Body of pancreas (tissue), 4 donors: ENCODE results near the gene THSD7B. TPM values are rescaled to one million over a fixed set of nuclear protein-coding genes. Genes with fewer than 3 reads are reported as not detected.

Experiments used
- ATAC-seq: fragments of 150-250 bp; one replicate; pipeline ENCODE4 v1.9.1; 2016
- DNase-seq, 4 donors: peaks; one replicate each; pipeline ENCODE4 v3.0.0-alpha.2; 2019
- H3K27ac ChIP-seq, 4 donors: fragments of 200-600 bp; sonication (generic); 1 replicate in 3 of 4; 2 replicates in 1 of 4; pipeline versions ENCODE4 v1.5.1 to v1.6.1; 2016 to 2019; ENCODE audit warnings: mild to moderate bottlenecking in 1 of 4, mixed read lengths in 1 of 4, moderate library complexity in 1 of 4
- H3K27me3 ChIP-seq, 2 donors: fragments of 200-600 bp; sonication (generic); one replicate each; pipeline ENCODE4 v1.6.0; 2016; ENCODE audit warnings: mild to moderate bottlenecking in 1 of 2
- H3K36me3 ChIP-seq, 2 donors: fragments of 200-600 bp; sonication (generic); replicated peaks in 1 of 2; 2 replicates each; pipeline ENCODE4 v1.5.1; 2016; ENCODE audit warnings: low read depth in 2 of 2; ENCODE audit not compliant: insufficient read depth in 1 of 2
- H3K4me1 ChIP-seq: fragments of 200-600 bp; sonication (generic); one replicate; pipeline ENCODE4 v1.6.0; 2016
- H3K4me3 ChIP-seq, 2 donors: fragments of 200-600 bp; sonication (generic); 1 replicate in 1 of 2; 2 replicates in 1 of 2; pipeline ENCODE4 v1.5.1; 2016 to 2019
- H3K9me3 ChIP-seq, 3 donors: fragments of 200-600 bp; sonication (generic); 1 replicate in 2 of 3; 2 replicates in 1 of 3; pipeline ENCODE4 v1.5.1; 2016
- CTCF ChIP-seq, 7 experiments: fragments of 450-650 bp in 4 of 7; fragments of 200-600 bp in 3 of 7; sonication (generic) in 3 of 7; IDR thresholded peaks; one replicate each; pipeline ENCODE4 v1.5.1; 2016 to 2019; ENCODE audit warnings: antibody characterized with exemption in 7 of 7
- POLR2A ChIP-seq, 3 donors: fragments of 450-650 bp; IDR thresholded peaks; one replicate each; pipeline ENCODE4 v1.6.1; 2016; ENCODE audit warnings: antibody characterized with exemption in 3 of 3, mild to moderate bottlenecking in 2 of 3
- WGBS, 2 donors: methylation state at CpG; one replicate each; pipeline ENCODE4 v1.1.5; 2017; 5-methylcytosine and 5-hydroxymethylcytosine counted together
- intact Hi-C: fragments of 100-400 bp; cut with DNase I; formaldehyde crosslinking; loops from one replicate; pipeline ENCODE4 v1.15.1; 2023
- total RNA-seq, 2 donors: library from RNA; depleted of rRNA; stranded (reverse); fragments of >200 nt; gene quantifications; one replicate each; pipeline ENCODE4 v1.1.0, GENCODE V29; 2016

The THSD7B gene
- total RNA-seq, 2 donors from 2014 or later: 0.26 to 0.33 TPM

GRCh38 chr2:136894007-136894634 is 128.8 kb downstream of the THSD7B start:
- Histone ChIP-seq H3K4me1 (no peaks in the 10 kb centered on the region), H3K27ac (no peak overlapping the region), H3K36me3 (no peaks in the 10 kb centered on the region), H3K27me3 (no peaks in the 10 kb centered on the region), H3K9me3 (no peaks in the 10 kb centered on the region), H3K4me3 (no peak overlapping the region)
- DNase-seq (no peak), ATAC-seq (no peak)
- intact Hi-C loops: no loop called here
- no peak for TF ChIP-seq CTCF (IDR thresholded peaks at IDR 0.05)
- TF ChIP-seq POLR2A (IDR thresholded peaks at IDR 0.05): no peak
- 65 to 74% methylated on average over 2 of the region's 2 CpGs for WGBS, 2 donors

- H3K4me3 ChIP-seq: no peak overlapping the region
- no peaks in the 10 kb centered on the region for H3K27me3 ChIP-seq
- 25 to 30% methylated on average over 4 of the region's 4 CpGs for WGBS, 2 donors
- intact Hi-C loops: no loop called here
- no peak overlapping the region for H3K27ac ChIP-seq
- no peak for ATAC-seq
- H3K9me3 ChIP-seq: no peaks in the 10 kb centered on the region
- TF ChIP-seq POLR2A (IDR thresholded peaks at IDR 0.05) (no peak), CTCF (IDR thresholded peaks at IDR 0.05) (no peak)
- no peaks in the 10 kb centered on the region for H3K4me1 ChIP-seq
- no peaks in the 10 kb centered on the region for H3K36me3 ChIP-seq
- DNase-seq: no peak
These were observed 136.4 kb downstream of the THSD7B start for GRCh38 chr2:136901732-136902131.

GRCh38 chr2:136905779-136906178 is 140.4 kb downstream of the THSD7B start:
- ATAC-seq: no peak
- H3K27ac ChIP-seq: no peak overlapping the region
- H3K4me3 ChIP-seq: no peak overlapping the region
- no peaks in the 10 kb centered on the region for H3K4me1 ChIP-seq
- TF ChIP-seq POLR2A (IDR thresholded peaks at IDR 0.05): no peak
- no peak for TF ChIP-seq CTCF (IDR thresholded peaks at IDR 0.05)
- 37 to 42% methylated on average over 2 of the region's 2 CpGs for WGBS, 2 donors
- no peaks in the 10 kb centered on the region for H3K27me3 ChIP-seq
- intact Hi-C loops: no loop called here
- DNase-seq: no peak
- H3K36me3 ChIP-seq: no peaks in the 10 kb centered on the region
- no peaks in the 10 kb centered on the region for H3K9me3 ChIP-seq

- H3K27ac ChIP-seq: no peak overlapping the region
- no peak overlapping the region for H3K4me3 ChIP-seq
- DNase-seq (no peak), ATAC-seq (no peak)
- H3K9me3 ChIP-seq: no peaks in the 10 kb centered on the region
- H3K4me1 ChIP-seq: no peaks in the 10 kb centered on the region
- no peaks in the 10 kb centered on the region for H3K36me3 ChIP-seq
- TF ChIP-seq POLR2A (IDR thresholded peaks at IDR 0.05) (no peak), CTCF (IDR thresholded peaks at IDR 0.05) (no peak)
- H3K27me3 ChIP-seq: no peaks in the 10 kb centered on the region
- 7 to 13% methylated on average over 1 of the region's 1 CpG for WGBS, 2 donors
- intact Hi-C loops: no loop called here
These were observed 144.4 kb downstream of the THSD7B start for GRCh38 chr2:136909777-136910176.

GRCh38 chr2:136916131-136916530 is 150.8 kb downstream of the THSD7B start:
- DNase-seq (no peak), ATAC-seq (no peak)
- H3K27me3 ChIP-seq: no peaks in the 10 kb centered on the region
- WGBS, 2 donors: 43 to 58% methylated on average over 2 of the region's 2 CpGs
- no peak for TF ChIP-seq CTCF (IDR thresholded peaks at IDR 0.05)
- no peak for TF ChIP-seq POLR2A (IDR thresholded peaks at IDR 0.05)
- H3K4me3 ChIP-seq: no peak overlapping the region
- no peak overlapping the region for H3K27ac ChIP-seq
- no peaks in the 10 kb centered on the region for H3K4me1 ChIP-seq
- peaks cover 0 to 7% (median 0%) of the 10 kb centered on the region in 3 donors for H3K9me3 ChIP-seq
- H3K36me3 ChIP-seq: no peaks in the 10 kb centered on the region
- intact Hi-C loops: no loop called here
